Activated naive CD4-positive, alpha-beta T cell treated with Interleukin-2 at 50 U/mL for 16 hours (primary cell): ENCODE data around the gene NFKBIB.
"Not testable (repeated sequence)": the region's sequence is repeated elsewhere in the genome, so short reads cannot be mapped to it uniquely, and the experiment has no call there.

Experiments
- DNase-seq: peaks from one replicate; pipeline ENCODE4 v3.0.0-alpha.2; 2020

The NFKBIB gene

DNA sequence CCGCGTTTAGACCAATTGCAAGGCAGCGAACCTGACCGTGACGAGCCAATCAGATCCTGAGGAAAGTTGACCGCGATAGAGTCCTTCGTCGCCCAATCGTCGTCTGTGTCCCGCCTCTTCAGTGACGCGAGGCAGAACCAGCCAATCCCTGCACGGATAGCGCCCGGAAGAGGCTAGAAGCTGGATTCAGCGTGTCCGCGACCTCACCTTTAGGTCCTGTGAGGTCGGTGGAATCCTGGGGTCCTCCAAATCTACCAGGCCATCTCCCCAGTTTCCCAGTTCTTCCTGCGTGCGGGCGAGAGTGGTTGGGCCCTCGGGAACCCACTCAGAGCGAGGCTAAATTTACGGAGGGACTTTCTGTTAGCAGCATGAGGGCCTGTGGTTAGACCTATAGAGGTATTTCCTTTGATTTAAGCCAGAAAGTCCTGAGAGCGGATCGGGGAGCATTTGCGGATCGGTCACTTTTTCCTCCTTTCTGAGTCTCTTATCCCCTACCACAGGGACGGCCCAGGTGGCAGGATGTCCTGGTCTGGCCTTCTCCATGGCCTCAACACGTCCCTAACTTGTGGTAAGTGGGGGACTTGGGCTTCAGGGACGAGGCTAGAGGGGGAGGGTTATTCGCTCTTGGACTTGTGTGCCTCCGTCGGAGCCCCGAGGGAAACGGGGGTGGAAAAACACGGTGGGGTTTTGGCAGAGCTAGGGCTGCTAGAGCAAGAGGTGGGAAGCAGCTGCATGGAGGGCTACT is 31.2 kb downstream of the NFKBIB start, which contains the start of gene MRPS12:
TSS of gene MRPS12 (plus strand) at position 169 of the 745 bp plus-strand sequence. CDS start at position 520, 351 bp downstream.
- DNase-seq = peak; percentile 99

DNA sequence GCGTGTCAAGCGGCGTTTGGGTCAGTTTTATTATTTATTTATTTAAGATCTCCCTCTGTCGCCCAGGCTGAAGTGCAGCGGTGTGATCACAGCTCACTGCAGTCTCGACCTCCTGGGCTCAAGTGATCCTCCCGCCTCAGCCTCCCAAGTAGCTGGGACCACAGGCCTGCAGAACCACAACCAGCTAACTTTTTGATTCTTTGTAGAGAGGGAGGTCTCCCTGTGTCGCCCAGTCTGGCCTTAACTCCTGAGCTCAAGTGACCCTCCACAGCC is 31.7 kb downstream of the NFKBIB start:
- no peak for DNase-seq

DNA sequence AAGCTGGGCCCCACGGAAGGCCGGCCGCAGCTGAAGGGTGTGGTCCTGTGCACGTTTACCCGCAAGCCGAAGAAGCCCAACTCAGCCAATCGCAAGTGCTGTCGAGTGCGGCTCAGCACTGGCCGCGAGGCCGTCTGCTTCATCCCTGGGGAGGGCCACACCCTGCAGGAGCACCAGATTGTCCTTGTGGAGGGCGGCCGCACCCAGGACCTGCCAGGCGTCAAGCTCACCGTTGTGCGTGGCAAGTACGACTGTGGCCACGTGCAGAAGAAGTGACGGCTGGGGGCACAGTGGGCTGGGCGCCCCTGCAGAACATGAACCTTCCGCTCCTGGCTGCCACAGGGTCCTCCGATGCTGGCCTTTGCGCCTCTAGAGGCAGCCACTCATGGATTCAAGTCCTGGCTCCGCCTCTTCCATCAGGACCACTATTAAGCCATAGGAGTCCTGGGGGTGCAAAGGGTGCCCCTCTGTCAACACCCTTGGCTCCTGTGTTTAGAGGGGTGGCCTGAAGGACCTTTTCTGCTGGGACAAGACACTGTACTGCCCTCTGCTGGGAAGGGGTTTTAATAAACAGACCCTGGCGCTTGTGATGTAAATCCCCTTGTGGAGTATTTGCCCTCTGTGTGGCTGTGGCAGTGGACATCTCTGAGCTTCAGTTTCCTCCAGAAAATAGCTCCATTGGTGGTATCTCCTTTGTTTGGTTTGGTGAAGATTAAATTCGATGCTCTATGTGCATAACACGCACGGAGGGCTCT is 32.8 kb downstream of the NFKBIB start:
- peak; percentile 34 for DNase-seq

DNA sequence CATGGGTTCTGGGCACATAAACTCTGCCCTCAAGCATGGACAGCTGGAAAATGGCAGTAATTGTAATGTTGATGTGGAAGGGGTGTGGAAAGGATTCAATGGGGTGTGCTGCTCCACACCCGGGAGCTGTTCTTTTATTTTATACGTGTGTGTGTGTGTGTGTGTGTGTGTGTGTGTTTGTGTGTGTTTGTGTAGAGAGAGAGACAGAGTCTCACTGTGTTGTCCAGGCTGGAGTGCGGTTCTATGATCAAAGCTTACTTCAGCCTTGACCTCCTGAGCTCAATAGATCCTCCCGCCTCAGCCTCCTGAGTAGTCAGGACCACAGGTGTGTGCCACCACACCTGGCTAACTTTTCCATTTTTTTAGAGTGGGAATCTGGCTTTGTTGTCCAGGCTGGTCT is 33.8 kb downstream of the NFKBIB start:
- no peak for DNase-seq

DNA sequence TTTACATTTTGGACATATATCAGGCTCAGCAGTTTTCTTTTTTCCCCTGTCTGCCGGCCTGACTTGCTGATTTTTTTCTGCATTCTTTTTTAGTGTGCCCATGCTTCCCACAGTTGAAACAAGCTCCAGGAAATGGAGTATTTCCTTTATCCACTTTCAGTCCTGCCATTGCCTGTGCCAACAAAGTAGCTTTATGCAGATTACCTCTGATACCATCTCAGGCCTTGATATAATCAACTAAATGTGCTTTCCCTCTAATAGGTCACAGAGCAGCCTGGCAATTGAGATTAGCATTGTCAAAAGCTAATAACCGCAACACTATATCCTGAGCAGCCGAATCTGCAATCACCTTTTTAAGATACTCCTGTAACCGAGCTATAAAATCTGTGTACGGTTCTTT is 40.2 kb downstream of the NFKBIB start:
- DNase-seq = no peak

DNA sequence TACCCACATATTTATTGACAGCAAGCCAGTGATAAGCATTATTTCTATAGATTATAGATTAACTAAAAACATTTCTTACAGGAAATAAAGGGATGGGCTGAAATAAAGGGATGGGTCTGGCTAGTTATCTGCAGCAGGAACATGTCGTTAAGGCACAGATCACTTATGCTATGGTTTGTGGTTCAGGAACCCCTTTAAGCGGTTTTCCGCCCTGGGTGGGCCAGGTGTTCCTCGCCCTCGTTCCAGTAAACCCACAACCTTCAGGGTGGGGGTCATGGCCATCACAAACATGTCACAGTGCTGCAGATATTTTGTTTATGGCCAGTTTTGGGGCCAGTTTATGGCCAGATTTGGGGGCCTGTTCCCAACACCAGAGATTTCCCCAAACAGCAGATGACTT is 41.7 kb downstream of the NFKBIB start:
- DNase-seq = not testable (repeated sequence)

DNA sequence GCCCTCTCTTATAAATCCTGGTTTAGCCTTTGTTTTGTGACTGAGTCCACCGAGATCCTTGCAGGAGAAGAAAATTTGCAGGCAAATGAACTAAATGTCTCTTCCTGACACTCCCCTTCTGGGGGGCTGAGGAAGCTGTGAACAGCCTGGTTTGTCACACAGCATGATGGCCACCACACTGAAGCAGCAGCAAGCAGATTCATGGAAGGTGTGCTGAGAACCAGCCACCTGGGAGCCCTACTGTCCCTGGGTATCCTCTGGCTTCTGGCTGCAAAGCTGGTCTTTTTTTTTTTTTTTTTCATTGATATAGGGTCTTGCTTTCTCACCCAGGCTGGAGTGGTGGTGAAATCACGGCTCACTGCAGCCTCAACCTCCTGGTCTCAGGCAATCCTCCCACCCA is 42.2 kb downstream of the NFKBIB start:
- no peak for DNase-seq

DNA sequence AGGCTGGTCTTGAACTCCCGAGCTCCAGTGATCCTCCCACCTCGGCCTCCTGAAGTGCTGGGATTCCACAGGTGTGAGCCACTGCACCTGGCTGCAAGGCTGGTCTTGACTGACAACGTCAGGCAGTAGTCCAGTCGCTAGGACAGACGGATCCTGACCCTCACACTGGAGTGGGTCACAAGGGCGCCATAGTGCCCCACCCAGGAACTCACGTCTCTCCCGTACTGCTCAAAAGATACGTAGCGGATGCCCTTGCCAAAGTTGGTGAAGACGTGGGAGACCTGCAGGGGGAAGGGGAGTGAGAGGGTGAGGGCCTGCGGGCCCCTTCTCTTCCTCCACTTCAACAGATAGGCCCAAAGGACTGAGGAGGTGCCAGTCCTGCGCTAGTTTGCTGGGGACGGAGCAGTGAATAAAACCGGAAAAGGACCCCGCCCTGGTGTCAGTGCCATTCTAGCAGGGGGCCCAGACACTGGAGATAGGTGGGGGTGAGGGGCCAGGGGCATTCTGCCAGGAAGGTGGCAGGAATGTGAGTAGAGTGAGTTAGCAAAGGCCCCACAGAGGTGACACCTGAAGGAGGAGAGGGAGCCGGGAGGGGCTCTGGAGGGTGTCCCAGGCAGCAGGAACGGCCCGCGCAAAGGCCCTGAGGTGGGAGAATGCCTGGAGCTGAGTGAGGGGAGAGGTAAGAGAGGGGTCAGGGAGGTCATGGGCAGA is 42.9 kb downstream of the NFKBIB start:
- no peak for DNase-seq

DNA sequence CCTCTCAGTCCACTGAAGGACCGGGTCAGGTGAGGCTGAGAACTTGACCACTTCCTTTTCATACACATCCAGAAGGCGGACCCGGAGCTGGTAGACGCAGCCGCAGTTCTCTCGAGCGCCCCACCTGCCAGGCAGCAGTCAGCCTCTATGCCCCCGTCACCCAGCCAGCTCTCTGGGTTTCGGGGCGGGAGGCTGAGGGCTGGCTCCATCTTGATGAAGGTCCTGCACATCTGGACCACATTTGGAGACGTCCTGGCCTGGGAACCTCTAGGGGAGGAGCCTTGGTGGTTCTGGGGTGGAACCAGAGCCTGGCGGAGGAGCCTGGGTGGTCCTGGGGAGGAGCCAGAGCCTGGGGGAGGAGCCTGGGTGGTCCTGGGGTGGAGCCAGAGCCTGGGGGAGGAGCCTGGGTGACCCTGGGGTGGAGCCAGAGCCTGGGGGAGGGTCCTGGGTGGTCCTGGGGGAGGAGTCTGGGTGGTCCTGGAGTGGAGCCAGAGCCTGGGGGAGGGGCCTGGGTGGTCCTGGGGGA is 45.3 kb downstream of the NFKBIB start:
- no peak for DNase-seq

DNA sequence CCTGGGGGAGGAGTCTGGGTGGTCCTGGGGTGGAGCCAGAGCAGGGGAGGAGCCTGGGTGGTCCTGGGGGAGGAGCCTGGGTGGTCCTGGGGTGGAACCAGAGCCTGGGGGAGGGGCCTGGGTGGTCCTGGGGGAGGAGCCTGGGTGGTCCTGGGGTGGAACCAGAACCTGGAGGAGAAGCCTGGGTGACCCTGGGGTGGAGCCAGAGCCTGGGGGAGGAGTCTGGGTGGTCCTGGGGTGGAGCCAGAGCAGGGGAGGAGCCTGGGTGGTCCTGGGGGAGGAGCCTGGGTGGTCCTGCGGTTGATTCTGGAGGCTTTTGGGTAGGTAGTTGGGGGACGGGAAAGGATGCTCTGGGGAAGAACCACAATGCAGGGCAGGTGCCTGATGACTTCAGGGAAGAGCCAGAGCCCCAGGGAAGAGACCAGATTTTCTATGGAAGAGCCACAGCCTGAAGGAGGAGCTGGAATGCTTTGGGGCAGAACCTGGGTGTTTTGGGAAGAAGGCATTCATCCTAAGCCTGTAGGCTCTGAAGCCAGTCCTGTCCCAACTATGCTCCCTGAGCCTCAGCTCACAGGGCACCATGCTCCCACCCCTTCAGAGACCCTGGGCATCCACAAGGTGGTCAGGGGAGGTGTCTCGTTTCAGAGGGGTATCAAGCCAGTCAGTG is 45.9 kb downstream of the NFKBIB start:
- no peak for DNase-seq

DNA sequence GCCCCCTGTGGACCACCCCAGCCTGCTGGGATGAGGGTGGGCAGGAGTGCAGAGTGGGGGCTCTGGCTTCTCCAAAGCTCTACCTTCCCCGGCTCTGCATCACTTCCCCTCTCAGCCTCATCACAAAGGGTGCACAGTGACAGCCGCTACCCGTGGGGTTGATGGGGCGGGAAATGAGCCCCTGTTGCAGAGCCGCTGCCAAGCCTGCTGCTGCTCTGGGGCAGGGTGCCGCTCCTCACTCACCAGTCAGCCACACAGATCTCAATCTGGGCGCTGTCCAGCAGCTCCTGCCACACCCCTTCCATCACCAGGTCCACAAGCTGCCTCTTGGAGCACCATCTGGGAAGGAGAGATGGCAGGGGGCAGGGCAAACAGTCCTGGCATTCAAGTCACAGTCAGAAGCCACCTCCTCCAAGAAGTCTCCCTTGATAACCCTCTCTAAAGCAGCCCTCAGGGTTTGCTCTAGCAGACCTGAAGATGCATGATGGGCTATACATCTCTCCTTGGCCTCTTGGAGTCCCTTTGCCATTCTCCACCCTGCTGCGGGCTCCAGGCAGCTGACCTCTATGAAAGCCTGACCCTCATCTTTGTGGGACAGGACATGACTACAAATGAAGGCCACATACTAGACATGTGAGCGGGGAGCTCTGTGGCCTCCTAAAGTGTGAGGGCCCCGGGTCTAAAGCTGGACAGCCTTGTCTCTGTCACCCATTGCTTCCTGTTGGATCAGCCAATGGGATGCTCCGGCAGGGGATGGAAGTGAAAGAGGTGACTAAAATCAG is 46.7 kb downstream of the NFKBIB start:
- DNase-seq = no peak

DNA sequence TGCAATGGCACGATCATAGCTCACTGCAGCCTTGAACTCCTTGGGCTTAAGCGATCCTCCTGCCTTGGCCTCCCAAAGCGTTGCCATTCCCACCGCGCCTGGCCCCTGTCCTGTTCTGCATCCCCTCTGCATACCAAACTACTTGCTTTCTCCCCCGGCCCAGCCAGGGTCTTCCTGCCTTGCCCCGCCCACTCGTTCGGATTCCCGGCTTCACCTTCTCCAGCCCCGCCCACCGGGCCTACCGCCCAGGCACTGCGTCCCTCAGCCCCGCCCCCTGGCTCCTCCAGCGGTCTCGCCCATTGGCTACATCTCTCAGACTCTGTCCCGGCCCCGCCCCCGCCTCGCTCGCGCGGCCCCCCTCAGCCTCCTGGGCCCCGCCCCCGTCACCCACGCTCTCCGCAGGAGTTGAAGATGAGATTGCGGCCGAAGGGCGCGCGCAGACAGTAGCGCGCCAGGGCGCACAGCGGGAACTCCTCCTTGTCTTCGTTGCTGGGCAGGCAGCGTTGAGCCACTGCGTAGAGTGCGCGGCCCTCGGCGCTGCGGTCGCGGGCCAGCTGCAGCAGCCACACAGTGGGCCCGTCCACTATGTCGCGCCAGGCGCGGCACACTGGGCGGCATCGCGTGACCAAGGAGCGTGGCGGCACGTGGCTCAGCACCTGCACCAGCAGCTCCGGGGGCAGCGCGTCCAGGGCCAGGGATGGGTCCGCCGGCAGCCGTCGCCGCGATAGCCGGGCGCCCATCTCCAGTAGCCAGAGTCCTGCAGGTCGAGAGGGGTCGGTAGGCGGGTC is 50.0 kb downstream of the NFKBIB start:
- peak; percentile 82 for DNase-seq

DNA sequence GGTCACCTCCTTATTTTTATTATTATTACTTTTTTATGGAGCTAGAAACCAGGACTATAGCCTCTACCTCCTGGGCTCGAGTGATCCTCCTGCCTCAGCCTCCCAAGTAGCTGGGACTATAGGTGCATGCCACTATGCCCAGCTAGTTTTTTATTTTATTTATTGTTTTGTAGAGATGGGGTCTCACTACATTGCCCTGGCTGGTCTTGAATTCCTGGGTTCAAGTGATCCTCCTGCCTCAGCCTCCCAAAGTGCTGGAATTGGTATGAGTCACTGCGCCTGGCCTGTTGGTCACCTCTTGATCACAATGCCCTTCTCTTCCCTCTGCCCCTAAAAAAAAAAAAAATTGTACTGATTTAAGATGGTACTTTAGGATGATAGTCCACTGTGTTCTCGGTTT is 51.4 kb downstream of the NFKBIB start:
- DNase-seq = no peak

DNA sequence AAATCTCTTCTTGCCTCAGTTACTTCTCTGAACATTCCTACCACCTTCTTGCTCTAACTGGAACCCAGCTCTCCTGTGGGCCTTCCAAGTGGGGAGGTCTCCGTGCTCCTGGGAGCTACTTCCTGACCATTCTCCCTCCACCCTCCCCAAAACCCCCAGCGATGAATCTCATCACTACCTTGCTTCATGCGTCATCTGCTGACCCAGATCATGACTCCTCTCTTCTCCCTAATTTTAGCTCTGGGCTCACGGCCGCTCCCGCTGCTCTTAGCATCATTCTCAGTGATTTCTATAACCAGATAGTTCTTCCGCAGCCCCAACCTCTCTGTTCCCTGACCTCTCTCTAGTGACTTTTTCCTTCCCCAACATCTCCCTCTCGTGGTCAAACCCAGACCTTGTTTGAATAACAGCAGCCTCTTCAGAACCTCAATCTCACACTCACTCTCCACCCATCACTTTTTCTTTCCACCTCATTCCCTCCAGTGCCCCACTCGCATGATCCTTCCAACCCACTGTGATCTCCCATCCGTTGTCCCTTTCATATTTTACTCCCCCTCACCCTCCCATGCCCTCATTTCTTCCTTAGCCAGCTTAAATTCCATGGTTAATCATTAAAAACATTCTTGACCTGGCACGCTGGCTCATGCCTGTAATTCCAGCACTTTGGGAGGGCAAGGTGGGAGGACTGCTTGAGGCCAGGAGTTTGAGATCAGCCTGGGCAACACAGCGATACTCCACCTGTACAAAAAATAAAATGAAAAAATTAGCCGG is 52.8 kb downstream of the NFKBIB start:
- no peak for DNase-seq

DNA sequence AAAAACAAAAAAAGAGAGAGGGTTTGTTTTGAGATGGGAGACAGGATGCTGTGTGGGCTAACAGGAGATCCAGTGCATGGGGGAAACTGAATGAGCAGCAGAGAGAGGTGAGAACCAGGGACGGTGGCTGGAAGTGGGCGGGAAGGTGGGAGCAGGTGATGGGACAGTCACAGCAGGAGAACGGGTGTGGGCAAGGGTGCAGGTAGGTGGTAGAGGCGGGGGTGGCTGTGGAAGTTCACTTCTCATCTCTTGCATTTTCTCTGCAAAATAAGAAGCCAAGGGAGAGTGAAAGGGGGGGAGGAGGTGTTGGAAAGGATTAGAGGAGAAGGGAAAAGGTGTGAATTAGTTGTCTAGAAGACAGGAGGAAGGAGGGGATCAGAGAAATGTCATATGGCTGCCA is 53.9 kb downstream of the NFKBIB start:
- DNase-seq = no peak

DNA sequence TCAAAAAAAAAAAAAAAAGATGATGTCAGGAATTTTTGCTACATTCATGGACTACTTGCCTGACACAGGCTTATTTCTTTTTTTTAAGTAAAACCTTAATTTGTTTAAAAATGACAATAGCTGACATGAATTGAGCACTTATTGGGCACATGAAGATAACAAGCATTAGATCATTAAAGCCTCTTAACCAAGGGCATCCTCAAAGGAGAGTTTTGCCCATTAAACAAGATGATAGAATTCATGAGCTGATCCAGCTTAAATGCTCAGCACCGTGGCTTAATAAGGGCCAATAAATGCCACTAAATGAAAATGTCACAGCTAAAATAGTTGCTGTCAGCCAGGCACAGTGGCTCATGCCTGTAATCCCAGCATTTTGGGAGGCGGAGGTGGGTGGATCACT is 56.5 kb downstream of the NFKBIB start:
- DNase-seq = no peak

DNA sequence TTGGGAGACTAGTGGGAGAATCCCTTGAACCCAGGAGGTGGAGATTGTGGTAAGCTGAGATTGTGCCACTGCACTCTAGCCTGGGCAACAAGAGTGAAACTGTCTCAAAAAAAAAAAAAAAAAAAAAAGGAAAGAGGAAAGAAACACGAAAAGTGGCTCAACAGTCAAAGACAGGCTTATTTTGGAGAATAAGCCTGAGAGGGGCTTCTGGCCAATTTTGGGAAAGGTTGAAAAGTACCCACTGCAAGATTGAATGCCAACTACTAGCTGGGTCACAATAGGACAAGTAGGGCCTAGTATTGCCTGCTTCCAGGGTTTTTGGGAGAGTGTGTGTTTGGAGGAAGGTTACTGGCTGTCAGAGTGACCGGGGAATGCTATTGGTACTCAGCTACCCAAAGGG is 58.5 kb downstream of the NFKBIB start:
- no peak for DNase-seq
